HG03139 (cell line): ENCODE data around the gene SLC66A1.

Experiments
- ATAC-seq: cut with Tn5 transposase; IDR thresholded peaks from one replicate; pipeline ENCODE4 v1.9.1; 2021; ENCODE audit not compliant: unreplicated experiment

Gene SLC66A1

DNA sequence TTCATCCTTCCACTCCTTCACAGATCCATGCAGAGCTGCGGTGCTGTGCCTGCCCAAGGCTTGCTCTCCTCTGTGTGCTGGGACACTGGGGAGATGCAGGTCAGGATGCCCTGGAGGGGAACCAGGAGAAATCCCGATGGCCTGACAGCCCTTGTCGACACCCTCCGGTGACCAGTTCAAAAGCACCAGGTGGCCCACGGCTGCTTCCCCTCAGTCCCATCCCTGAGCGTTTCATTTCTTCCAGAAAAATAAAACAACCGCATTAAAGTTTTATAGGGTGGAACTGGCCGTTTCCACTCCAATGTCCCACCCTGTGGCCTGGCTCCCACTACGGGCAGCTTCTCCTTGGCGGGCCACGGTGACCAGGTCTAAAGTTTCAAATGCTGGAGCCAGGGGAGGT is 48.3 kb downstream of the SLC66A1 start:
- no peak for ATAC-seq

GRCh38 chr1:19360843-19361610 is 48.9 kb downstream of the SLC66A1 start:
- no peak for ATAC-seq

DNA sequence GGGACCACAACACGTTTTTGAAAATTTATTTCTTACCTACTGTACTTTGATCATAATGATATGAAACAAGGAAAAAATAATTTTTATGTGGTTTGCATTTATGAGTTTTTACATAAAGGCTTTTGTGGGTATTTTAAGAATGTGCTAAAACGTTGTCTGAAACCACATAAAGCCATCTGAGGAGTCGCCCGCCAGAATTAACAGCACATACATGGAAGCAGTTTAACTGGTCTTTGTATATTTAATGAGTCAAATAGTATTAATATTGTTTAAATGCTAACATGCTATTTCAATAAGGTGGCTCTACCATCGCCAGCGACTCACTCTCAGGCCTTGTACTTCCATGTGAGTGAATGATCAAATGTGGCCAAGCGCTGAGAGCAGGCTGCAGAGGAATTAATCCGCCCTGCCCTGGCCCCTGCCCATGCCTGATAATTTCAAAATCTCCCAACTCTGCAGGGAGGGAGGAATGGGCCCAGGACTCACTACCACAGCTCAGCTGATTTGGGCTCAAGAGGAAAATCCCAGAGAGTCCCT is 49.6 kb downstream of the SLC66A1 start:
- no peak for ATAC-seq

DNA sequence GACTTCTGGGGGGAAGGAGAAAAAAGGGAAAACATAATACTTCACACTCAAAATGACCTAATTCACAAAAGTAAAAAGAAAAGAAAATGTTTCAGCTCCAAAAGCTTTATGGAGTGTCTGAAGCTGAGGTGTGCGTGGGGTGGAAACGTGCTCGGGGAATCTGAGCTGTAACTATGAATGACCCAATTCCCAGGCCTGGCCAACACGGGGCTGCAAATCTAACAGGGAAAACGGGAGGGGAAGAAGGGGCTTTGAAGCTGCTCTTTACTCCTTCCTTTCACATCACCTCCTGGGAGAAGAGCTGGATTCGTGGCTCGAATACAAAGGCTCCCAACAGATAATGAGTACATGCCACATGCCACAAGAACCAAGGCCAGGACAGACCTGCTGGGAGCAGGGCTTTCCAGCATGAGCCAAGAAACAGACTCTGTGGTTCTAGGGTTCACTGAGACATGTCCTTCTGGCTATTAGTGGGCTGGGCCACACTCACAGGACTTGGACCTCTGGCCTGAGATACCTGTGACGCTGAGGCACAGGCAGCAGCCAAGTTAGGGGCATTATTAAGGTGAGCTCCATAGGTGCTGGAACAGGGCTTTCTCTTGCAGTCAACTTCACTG is 51.5 kb downstream of the SLC66A1 start:
- ATAC-seq: no peak

DNA sequence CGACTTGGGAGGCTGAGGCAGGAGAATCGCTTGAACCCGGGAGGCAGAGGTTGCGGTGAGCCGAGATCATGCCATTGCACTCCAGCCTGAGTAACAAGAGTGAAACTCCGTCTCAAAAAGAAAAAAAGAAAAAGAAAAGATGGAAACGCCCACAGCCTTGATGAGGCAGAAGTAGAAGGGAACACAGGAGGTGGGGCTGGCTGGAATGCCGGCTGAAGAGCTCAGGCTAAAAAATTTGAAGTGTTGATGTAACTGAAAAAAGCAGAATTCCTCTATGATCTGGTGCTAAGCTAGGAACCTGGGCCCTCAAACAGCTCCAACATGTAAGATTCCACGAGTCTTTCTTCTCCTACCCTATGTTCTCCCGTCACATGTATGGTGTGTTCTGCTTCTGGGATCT is 53.6 kb downstream of the SLC66A1 start:
- ATAC-seq: no peak

DNA sequence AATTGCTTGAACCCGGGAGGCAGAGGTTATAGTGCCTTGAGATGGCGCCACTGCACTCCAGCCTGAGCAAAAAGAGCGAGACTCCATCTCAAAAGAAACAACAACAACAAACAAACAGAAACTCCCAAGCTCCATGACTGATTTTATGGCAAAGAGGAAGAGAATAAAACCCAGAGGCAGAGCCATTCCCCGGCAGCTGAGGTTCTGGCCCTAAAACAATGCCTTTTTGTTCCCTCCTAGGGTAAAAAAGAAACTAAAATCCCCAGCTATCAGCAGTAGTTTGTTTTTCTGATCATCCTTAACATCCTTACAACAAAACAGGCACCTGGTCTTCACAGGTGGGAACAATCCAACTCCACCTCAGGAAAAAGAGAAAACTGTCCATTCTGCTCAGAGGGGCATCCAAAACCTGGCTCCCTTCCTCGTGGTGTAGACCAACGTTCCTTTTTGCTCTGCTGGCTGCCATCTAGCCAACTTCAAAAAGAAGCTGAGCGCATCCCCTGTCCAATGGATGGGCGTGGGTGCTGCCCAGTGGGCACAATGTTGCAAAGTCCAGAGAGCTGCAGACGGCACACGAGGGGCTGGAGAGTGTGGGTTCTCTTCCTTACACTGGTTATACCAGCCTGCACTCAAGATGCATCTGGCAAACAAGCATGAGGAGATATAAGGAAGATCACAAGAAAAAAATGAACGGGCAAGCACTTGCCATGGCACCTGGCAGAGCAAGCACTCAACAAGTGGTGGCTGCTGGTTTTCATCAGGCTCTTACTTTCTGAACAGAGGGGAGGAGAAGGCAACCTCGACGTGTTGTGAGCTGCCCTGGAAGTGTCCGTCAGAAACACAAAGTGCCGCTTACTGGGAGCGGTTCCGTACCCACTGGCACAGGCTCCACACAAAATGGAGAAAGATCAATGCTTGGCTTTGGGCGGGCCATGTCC is 54.7 kb downstream of the SLC66A1 start:
- ATAC-seq: no peak

GRCh38 chr1:19367584-19368041 is 55.5 kb downstream of the SLC66A1 start:
- no peak for ATAC-seq

DNA sequence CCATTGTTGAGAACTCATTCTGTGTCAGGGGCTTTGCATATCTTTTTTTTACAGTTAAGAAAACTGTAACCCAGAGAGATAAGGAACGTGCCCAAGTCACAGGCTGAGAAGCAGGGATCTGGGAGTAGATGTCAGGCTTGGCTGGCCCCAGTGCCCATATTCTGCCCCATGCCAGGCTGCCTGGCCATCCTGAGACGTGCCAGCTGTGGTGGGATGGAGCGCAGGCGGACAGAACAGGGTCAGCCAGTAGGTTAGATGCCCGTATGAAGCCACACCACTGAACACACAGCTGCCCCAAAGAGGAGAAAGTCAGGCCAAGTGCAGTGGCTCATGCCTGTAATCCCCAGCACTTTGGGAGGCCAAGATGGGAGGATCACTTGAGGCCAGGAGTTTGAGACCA is 55.9 kb downstream of the SLC66A1 start:
- no peak for ATAC-seq

DNA sequence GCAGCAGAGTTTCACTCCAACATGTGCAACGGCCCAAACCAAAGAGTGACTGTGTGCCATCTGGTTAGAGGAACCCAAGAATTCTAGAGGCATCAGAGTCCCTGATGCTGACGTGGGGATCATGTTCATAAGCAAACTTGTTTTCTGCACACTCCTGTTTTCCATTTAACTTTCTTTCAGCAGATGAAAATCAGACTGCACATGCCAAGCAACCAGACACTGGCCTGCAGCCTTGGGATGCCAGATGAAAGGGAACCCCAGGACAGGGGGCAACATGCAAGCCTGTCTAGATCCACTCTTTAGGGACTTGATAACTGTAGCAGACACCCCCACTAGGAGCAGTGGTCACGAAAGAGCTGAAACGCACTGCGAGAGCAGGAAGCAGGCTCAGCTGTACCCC is 56.8 kb downstream of the SLC66A1 start:
- no peak for ATAC-seq

- ATAC-seq: no peak
These were observed 57.4 kb downstream of the SLC66A1 start for GRCh38 chr1:19369396-19370090.

- no peak for ATAC-seq
These were observed 58.5 kb downstream of the SLC66A1 start for GRCh38 chr1:19370453-19371170.

- ATAC-seq: no peak
These were observed 59.4 kb downstream of the SLC66A1 start for GRCh38 chr1:19371226-19372135.

DNA sequence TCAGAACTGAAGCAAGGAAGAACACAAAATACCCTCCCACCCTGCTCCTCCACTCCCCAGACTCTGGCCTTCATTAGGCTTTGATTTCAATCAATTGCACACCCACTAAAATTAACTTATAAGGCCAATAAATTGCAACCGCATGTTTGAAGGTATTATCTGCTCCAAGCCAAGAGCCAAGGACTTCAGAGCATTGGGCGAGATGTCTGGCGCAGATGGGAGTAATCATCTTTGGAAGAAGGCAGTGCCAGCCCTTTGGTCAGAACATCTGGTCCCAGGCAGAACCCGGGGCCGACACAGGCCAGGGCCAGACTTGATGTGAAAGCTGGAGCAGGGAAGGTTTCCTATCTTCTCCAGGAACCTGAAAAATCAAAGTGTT is 60.0 kb downstream of the SLC66A1 start:
- ATAC-seq: no peak

DNA sequence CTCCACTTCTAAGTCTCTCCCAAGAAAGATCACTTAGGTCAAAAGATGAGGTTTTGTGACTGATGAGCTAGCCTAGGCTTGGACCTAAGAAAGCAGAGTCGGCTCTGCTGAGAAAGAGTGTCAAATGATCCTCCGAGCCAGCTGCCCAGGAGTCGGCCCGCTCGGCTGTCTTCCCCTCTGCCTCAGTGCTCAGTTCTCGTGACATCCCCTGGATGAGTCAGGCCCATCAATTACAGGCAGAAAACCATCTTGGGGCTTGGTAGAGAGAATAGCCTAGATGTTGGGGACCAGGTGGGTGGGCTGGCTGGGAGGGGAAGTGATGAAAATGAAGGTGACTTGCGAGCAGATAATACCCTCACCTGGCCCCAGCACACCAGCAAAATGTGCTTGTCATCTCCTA is 60.5 kb downstream of the SLC66A1 start:
- no peak for ATAC-seq

DNA sequence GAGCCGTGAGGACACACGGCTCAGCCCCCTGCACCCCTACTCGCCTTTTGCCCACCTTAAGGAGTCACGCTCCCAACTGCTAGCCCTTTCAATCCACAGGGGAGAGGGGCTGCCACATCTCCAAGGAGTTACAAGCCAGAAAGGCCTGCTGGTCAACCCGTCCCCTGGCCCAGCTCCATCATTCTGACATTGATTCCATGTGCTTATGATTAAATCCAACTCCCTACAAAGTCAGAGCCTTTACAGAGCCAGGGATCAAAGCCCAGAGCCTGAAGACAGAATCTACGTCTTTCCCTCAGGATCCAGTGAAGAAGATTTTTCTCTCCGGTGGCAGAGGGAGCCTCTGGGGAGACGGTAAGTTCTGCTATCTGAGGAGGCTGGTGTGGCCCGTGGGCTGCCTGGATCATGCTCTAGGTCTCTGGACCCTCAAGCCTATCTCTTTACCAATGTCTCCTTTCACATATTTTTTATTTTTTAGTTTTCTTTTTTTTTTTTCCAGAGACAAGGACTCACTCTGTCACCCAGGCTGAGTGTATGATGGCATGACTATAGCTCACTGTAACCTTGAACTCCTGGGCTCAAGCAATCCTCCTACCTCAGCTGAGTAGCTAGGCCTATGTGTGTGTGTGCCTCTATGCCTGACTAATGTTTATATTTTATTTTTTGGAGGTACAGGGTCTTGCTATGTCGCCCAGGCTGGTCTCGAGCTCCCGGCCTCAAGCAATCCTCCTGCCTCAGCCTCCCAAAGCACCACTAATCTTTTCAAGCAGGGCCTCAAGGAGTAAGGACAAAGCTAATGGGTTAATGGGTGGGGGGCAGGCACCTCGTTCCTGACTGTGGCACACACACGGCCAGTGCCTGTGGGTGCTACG is 61.3 kb downstream of the SLC66A1 start:
- no peak for ATAC-seq

DNA sequence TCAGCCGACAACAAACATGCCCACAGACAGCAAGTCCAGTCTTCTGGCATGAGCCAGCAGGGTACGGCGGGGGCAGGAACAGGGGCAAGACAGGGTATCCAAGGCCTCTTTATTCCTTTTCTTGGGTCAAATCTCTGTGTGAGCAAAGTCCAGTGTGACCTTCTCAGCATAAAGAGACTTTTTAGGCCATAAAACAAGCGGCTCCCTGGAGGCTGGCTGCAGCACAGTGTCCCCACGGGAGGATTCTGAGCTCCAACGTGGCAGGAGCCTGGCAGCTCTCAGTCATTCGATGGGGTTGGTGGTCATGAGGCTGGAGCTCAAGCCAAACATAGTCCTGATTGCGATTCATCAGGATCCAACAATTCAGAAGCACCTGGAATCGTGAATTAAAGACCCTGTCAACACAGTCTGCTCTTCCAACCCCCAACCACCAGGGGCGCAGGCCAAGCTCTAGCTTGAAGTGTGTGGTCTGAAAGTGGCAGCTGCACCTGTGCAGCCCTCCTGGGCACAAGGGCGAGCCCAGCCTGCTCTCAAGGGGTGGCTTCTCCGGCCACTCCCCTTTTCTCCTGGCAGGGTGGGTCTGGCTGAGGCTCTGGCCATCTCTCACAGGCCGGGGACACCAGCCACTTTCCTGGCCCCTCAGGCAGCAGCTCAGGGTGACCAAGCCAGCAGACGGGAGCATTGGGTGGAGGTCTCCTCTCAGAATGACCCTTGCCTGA is 62.1 kb downstream of the SLC66A1 start:
- no peak for ATAC-seq

- ATAC-seq: no peak
These were observed 62.8 kb downstream of the SLC66A1 start for GRCh38 chr1:19374926-19375325.
